ENCODE measurements around the gene NUTM2D. TPM values are rescaled to one million over a fixed set of nuclear protein-coding genes. Genes with fewer than 3 reads are reported as not detected.
"Not testable (repeated sequence)": the region's sequence is repeated elsewhere in the genome, so short reads cannot be mapped to it uniquely, and the experiment has no call there.

The NUTM2D gene
- total and polyA plus RNA-seq, 9 of the 15 experiments (the other 6 are each of a cell fraction or from before 2014, with no cell fraction given), result 0.01 to 8.6 (median 5.3) TPM

GRCh38 chr10:87369514-87370112, 12.1 kb downstream of the NUTM2D start:
- H4K20me1 ChIP-seq (replicated peaks; ENCODE audit: control insufficient read depth, insufficient read depth, low read length); intact Hi-C loops (cut with micrococcal nuclease); FAIRE-seq; H3K79me2 ChIP-seq (ENCODE audit: control insufficient read depth, insufficient read depth, low read length); H3K9ac ChIP-seq (ENCODE audit: insufficient read depth in 1 of 2, low read depth in 2 of 2, low read length in 2 of 2); H3K4me2 ChIP-seq (ENCODE audit: insufficient read depth, low read length); in situ Hi-C loops (cut with MboI); H3K9me3 ChIP-seq (replicated peaks; ENCODE audit: control insufficient read depth, insufficient read depth, low read depth, low read length); POLR2A ChIA-PET; BruUV-seq (replicated peaks); H3K4me3 ChIP-seq; CTCF ChIA-PET (ENCODE audit: low intra/inter-chr PET ratio); H3K9me1 ChIP-seq (ENCODE audit: control insufficient read depth, insufficient read depth, low read length); DNase-seq (ENCODE audit: extremely low read depth in 1 of 4, low spot score in 3 of 4); H3K27ac ChIP-seq (ENCODE audit: extremely low read depth, low read depth, low read length); H3K4me1 ChIP-seq (replicated peaks in 1 of 2; ENCODE audit: control insufficient read depth in 2 of 2, insufficient read depth in 2 of 2, low read length in 2 of 2); H3K27me3 ChIP-seq (ENCODE audit: control insufficient read depth in 2 of 2, insufficient read depth in 2 of 2, low read length in 2 of 2); H3K36me3 ChIP-seq (ENCODE audit: control insufficient read depth, insufficient read depth, low read length); H2AFZ ChIP-seq (ENCODE audit: low read depth, low read length): not testable (repeated sequence)
- WGBS (ENCODE audit: insufficient coverage, low coverage, missing lambda C conversion rate), result 67% methylated on average over 1 of the region's 9 CpGs
- ATAC-seq, result peak; percentile 33; the same call in 1 of the 3 replicates

GRCh38 chr10:87374091-87374490, 16.5 kb downstream of the NUTM2D start:
- H3K27ac ChIP-seq (ENCODE audit: extremely low read depth, low read depth, low read length); ATAC-seq; in situ Hi-C loops (cut with MboI); H3K27me3 ChIP-seq (ENCODE audit: control insufficient read depth in 2 of 2, insufficient read depth in 2 of 2, low read length in 2 of 2); H3K4me1 ChIP-seq (replicated peaks in 1 of 2; ENCODE audit: control insufficient read depth in 2 of 2, insufficient read depth in 2 of 2, low read length in 2 of 2); intact Hi-C loops (cut with micrococcal nuclease); H3K9me3 ChIP-seq (replicated peaks; ENCODE audit: control insufficient read depth, insufficient read depth, low read depth, low read length); POLR2A ChIA-PET; BruUV-seq (replicated peaks); CTCF ChIA-PET (ENCODE audit: low intra/inter-chr PET ratio); H3K79me2 ChIP-seq (ENCODE audit: control insufficient read depth, insufficient read depth, low read length); H2AFZ ChIP-seq (ENCODE audit: low read depth, low read length); FAIRE-seq; DNase-seq (ENCODE audit: extremely low read depth in 1 of 4, low spot score in 3 of 4); H3K4me3 ChIP-seq; H3K4me2 ChIP-seq (ENCODE audit: insufficient read depth, low read length); H3K9ac ChIP-seq (ENCODE audit: insufficient read depth in 1 of 2, low read depth in 2 of 2, low read length in 2 of 2); H3K36me3 ChIP-seq (ENCODE audit: control insufficient read depth, insufficient read depth, low read length); H4K20me1 ChIP-seq (replicated peaks; ENCODE audit: control insufficient read depth, insufficient read depth, low read length); H3K9me1 ChIP-seq (ENCODE audit: control insufficient read depth, insufficient read depth, low read length): not testable (repeated sequence)
- 0% methylated on average over 1 of the region's 1 CpG for WGBS (ENCODE audit: insufficient coverage, low coverage, missing lambda C conversion rate)

GRCh38 chr10:87379115-87379514, 21.6 kb downstream of the NUTM2D start:
- H3K79me2 ChIP-seq (ENCODE audit: control insufficient read depth, insufficient read depth, low read length); CTCF ChIA-PET (ENCODE audit: low intra/inter-chr PET ratio); DNase-seq (ENCODE audit: extremely low read depth in 1 of 4, low spot score in 3 of 4); in situ Hi-C loops (cut with MboI); H3K4me2 ChIP-seq (ENCODE audit: insufficient read depth, low read length); H3K4me3 ChIP-seq; H4K20me1 ChIP-seq (replicated peaks; ENCODE audit: control insufficient read depth, insufficient read depth, low read length); H3K9me3 ChIP-seq (replicated peaks; ENCODE audit: control insufficient read depth, insufficient read depth, low read depth, low read length); H3K36me3 ChIP-seq (ENCODE audit: control insufficient read depth, insufficient read depth, low read length); POLR2A ChIA-PET; intact Hi-C loops (cut with micrococcal nuclease); H3K9ac ChIP-seq (ENCODE audit: insufficient read depth in 1 of 2, low read depth in 2 of 2, low read length in 2 of 2); BruUV-seq (replicated peaks); H3K27me3 ChIP-seq (ENCODE audit: control insufficient read depth in 2 of 2, insufficient read depth in 2 of 2, low read length in 2 of 2); H2AFZ ChIP-seq (ENCODE audit: low read depth, low read length); H3K9me1 ChIP-seq (ENCODE audit: control insufficient read depth, insufficient read depth, low read length); FAIRE-seq; H3K4me1 ChIP-seq (replicated peaks in 1 of 2; ENCODE audit: control insufficient read depth in 2 of 2, insufficient read depth in 2 of 2, low read length in 2 of 2); H3K27ac ChIP-seq (ENCODE audit: extremely low read depth, low read depth, low read length): not testable (repeated sequence)
- peak; percentile 88 for ATAC-seq
- 50% methylated on average over 1 of the region's 4 CpGs for WGBS (ENCODE audit: insufficient coverage, low coverage, missing lambda C conversion rate)
